KG1 (cell line): Measurements from ENCODE around the gene TMEM62.
"Not testable (repeated sequence)": the region's sequence is repeated elsewhere in the genome, so short reads cannot be mapped to it uniquely, and the experiment has no call there.

Experiments
- DNase-seq: peaks from one replicate; lab custom pipeline; 2025; lab: John Stamatoyannopoulos, UW

The TMEM62 gene

GRCh38 chr15:43209059-43209824 is 75.9 kb downstream of the TMEM62 start:
- no peak for DNase-seq

DNA sequence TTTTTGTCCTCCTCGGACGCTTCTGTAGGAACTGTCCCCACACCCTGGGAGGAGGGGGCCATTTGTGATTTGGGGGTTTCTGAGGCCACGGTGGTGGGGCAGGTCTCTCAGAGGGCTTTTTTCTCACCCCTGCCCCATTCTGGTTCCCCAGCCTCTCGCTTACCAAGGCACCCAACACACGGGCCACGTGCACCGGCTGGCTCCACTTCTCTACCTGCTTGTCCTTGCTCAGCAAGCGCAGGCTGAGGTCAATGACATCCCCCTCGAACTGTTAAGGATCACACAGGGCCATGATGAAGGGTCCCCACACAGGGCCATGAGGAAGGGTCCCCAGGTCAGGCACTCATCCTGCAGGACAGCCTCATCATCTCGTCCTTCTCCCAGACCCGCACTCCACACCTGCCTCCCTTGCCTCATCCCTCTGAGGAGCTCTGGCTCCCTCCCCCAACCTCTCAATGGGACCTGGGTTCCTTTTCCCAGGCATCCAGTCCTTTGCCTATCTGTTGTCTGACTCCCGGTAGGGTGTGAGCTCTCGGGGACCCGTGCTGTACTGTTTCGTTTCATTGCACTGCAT is 76.9 kb downstream of the TMEM62 start:
- no peak for DNase-seq

DNA sequence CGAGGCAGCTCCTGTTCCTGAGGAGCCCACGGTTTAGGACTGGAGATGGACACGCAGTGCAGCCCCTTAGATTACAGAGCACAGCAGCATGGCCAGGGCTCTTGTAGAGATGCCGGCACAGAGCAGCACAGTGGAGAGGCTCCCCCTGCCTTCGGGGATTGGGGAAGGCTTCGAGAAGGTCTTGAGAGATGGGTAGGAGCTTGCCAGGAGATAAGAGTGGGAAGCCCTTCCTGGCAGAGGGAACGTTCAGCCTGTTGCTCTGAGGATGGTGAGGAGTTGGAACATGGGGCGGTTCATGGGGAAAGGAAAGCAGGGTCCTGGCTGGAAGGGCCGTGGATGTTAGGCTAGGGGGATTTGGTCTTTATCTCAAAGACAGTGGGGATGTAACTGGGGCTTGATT is 77.4 kb downstream of the TMEM62 start:
- no peak for DNase-seq

DNA sequence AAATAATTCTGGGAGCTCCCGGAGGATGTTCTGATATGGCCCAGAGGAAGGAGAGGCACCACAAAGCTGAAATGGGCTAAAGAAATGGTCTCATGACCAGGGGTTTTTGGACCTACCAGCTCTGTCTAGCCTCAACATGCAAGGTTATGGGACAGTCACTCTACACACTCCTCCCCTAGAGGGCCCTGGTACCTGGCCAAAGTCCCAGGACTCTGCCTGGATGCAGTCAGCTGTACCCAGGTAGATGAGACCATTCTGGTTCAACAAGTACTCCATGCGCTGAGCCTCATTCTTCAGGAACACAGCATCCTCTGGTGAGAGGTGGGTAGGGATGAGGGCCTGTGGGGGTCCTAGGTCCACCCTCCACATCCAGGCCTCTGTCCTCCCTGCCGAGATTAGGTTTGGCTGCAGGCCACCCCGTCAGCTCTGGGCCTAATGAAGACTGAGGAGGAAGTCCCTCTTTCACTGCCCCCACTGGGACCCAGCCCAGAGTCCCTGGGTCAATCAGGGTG is 77.9 kb downstream of the TMEM62 start:
- DNase-seq = no peak

GRCh38 chr15:43212299-43212698 is 78.9 kb downstream of the TMEM62 start:
- DNase-seq = no peak

GRCh38 chr15:43212951-43213350 is 79.6 kb downstream of the TMEM62 start:
- DNase-seq = no peak

DNA sequence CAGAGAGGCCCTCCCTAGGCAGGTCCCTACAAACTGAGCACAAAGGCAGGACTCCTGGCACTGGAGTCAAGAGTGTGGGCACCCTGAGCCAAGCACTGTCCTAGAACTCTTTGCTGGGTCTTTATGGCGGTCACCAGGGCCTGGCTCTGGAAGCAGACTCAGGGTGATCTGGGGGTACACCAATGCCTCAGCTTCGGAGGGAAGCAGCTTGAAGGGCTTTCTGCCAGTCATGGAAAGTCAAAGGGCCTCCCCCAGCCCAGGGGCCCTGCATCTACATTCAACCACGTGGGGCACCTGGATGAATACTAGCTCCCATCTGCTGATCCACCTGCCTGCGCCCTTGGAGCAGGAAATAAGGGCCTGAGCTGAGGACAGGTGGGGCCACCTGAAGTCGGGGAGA is 80.1 kb downstream of the TMEM62 start:
- DNase-seq = no peak

- no peak for DNase-seq
These were observed 80.8 kb downstream of the TMEM62 start for GRCh38 chr15:43214169-43214568.

DNA sequence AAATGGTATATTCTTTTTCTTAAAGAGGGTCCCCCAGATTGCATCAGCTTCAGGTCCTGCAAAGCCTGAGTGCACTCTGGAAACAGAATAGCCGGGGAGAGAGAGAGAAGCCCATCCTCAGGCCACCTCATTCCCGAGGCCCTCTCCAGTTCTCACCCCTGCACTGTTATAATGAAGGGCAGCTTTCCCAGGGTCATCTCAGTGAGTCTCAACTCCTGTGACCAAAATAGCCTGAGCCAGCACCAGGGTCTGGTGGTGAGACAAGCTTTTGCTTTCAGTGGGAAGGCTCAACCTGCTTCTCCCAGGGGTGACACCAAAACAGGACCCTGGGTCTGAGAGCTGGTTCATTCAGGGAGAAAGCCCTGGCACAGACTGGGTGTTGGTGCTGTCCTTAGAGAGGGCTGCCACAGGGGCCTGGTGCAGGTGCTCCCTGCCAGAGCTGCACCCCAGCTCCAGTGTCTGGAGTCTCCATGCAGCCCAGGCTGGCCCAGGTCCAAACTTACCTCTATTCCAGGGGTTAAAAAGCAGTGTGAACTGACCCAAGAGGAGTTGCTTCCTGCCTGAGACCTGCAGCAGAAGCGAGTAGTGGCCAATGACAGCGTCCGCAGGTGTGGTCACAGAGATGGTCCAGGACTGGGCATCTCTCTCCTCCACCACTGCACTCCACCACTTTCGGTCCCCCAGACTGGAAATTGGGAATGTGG is 81.4 kb downstream of the TMEM62 start:
- DNase-seq = no peak

DNA sequence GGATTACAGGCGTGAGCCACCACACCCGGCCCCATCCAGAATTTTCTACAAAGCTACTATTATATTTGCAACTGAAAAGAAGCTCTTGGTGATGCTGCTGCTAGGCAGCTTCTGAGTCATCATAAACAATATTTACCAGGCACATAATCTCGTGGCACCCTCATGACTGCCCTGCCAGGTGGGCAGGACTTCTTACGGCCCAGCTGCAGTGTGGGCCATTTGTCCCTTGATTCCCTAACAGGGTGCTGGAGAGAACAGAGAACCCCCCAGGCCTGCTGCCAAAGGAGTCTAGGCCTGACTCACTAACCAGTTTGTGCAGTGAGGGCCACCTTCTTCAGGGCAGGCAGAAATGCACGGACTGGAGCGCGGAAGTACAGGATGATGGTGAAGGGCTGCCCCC is 82.6 kb downstream of the TMEM62 start:
- DNase-seq = no peak

DNA sequence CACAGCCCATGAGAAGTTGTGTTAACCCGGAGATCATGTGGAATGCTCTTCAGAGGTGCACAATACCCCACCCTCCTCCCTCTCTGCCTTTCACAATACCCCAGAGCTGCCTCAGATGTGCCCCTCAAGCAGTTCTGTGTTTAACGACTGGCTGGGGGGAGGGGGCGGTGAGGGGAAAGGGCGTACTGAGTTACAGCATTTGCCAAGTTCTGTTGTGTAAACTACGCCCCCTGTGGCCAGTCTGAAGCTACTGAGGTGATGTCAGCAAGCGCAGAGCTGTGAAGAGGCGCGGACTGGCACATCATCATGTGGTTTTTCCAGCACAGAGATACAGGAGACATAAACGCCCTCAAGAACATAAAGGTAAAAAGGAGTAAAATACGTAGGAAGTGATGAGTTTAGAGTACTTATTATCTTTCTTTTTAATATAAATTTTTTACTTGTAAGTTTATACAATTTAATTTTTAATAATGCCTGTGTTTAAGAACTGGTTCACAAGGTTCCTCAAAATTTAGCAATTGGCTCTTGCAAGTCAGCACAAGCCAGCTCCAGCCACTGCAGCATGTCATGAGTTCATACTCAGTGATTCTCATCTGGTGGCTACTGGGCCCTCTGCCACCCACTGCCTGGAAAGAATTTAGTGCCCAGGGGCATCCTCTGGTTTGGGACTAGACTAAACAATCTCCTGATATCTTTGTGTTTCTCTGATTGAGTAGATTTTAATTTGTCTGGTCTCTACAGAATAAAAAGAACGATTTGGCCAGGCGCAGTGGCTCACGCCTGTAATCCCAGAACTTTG is 85.7 kb downstream of the TMEM62 start:
- no peak for DNase-seq

GRCh38 chr15:43219929-43220928 is 86.8 kb downstream of the TMEM62 start:
- DNase-seq = no peak

GRCh38 chr15:43220991-43221403 is 87.6 kb downstream of the TMEM62 start, which contains the start of gene EPB42:
EPB42 (minus strand) TSS chr15:43221018; CDS start chr15:43220825, 193 bp downstream.
- no peak for DNase-seq

DNA sequence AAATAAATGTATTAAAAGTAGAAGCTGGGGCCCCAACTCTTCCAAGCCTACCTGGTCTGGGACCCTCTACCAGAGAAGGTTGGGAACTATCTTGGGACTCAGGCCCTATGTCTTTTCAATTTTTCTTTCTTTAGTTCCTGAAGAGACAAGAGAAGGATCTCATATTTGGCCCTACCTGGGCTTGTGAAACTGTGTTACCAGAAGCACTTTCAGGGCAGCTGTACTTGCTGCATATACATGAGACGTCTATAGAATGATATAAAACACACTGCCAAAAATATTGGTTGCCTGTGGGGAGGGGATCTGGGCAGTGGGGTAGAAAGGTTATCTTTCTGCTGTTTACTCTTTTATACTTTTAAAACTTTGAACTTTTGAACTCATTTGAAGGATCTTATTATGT is 88.0 kb downstream of the TMEM62 start:
- no peak for DNase-seq

DNA sequence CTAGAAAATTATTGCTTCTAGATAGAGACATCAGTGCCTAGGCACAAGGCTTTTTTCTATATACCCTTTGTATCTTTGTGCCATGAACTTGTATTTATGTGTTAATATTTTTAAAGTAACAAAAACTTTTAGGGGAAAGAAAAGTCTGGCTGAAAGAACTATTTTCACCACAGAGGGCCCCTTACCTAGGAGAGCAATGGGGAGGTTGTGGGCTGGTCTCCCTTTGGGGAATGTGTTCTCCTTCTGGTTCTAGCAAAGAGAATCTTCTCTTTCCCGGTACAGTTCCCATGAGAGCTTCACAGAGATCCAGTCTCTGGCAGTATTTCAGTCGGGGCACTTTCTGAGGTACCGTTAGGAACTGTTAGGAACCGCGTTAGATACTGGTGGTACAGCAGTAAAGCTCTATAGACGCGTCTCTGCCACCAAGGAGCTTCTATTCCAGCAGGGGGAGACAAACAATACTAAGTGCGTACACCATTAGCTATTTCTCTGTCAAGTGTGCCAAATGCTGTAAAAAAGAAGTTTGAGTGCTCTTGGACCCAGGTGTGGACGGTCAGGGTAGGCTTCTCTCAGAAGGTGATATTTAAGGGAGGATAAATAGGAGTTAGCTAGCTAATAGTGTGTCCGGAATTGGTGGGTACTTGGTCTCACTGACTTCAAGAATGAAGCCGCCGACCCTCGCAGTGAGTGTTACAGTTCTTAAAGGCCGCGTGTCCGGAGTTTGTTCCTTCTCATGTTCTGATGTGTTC is 92.0 kb downstream of the TMEM62 start:
- DNase-seq = peak; percentile 93

- not testable (repeated sequence) for DNase-seq
These were observed 92.5 kb downstream of the TMEM62 start for GRCh38 chr15:43225950-43226255.

- DNase-seq = no peak
These were observed 93.3 kb downstream of the TMEM62 start for GRCh38 chr15:43226436-43227305.

- no peak for DNase-seq
These were observed 96.6 kb downstream of the TMEM62 start for GRCh38 chr15:43229977-43230376.

DNA sequence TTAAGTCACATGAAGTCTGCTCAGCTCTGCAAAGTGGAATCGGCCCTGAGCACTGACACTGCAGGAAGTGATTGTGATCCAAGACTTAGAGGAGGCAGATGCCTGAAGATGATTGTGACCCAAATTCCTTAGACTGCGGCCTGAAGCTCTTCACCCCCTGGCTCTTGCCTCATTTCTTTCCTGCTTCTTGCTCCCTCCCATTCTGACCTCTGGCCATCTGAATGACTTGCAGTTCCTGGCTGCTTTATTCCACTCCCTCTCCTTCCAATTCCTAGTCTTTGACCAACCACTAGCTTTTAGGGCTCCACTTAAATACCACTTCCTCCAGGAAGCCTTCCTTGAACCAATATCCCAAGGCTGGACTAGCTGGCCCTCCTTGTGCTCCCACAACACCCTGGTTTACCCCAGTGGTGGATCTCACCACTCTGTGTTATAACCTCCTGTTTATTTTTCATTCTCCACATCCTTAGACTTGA is 97.3 kb downstream of the TMEM62 start:
- DNase-seq = no peak
